HG02885 (cell line): Measurements from ENCODE around the gene HOGA1.

Experiments
- ATAC-seq: cut with Tn5 transposase; IDR thresholded peaks from one replicate; pipeline ENCODE4 v1.9.1; 2021; ENCODE audit warnings: mild to moderate bottlenecking; ENCODE audit not compliant: unreplicated experiment, poor library complexity

The HOGA1 gene

DNA sequence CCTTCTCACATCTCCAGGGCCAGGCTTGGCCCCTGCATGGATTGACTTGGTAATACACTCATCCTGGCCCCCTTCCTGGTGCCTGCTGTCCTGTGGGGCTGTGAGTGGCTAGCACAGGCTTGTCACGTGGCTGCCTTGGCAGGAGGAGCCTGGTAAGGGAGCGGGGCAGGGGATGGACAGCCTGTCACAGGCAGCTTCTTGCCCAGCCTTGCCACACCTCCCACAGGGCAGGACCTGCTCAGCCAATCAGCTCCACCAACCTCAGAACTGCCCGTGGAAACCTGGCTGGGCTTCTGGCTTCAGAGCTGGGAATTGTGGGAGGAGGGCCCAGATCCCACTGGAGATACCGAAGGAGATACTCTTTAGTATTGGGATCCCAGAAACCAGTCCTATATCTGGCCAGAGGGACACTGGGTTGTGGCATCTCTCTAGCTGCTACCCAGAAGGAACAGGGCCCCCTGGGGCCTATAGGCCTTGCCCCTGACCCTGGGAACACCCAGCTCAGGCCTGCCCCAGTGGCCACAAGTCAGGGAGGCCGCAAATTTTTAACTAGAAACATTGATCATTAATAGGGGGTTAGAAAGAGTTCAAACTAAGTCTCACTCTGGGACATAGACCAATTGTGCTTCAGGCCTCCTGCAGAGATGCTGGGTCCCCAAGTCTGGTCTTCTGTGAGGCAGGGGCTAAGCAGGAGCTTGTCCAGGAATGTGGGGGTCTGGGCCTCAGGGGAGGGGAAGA lies at the start of gene HOGA1:
HOGA1 (plus strand) TSS at position 330 of the 738 bp plus-strand sequence; CDS start at position 645, 315 bp downstream.
- ATAC-seq, result no peak

DNA sequence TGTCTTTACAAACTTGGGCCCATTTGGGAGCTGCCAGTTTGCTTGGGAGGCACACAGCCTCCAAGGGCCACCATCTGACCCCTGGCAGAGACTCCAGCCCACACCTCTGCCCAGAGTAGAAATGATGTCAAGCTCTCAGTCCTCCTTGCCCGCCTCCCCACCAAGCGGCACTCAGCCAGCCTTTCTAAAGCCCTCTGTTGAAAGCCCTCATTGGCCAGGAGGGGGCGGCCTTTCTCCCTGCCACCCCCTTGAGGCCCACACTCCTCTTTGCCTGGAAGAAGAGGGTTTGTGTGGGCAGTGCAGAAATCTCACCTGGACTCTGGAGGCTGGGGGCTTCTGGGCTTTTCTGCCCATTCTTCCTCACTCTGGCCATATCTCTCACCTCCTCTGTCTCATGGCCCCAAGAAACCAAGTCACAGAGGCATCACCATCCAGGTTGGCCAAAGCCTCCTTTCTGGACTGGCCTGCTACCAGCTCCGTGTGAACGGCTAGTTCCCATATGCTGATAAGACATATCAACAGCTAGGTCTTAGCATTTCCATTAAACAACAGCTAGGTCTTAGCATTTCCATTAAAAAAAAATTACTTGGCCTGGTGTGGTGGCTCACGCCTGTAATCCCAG lies 49.3 kb upstream of the HOGA1 start:
- ATAC-seq, result no peak

DNA sequence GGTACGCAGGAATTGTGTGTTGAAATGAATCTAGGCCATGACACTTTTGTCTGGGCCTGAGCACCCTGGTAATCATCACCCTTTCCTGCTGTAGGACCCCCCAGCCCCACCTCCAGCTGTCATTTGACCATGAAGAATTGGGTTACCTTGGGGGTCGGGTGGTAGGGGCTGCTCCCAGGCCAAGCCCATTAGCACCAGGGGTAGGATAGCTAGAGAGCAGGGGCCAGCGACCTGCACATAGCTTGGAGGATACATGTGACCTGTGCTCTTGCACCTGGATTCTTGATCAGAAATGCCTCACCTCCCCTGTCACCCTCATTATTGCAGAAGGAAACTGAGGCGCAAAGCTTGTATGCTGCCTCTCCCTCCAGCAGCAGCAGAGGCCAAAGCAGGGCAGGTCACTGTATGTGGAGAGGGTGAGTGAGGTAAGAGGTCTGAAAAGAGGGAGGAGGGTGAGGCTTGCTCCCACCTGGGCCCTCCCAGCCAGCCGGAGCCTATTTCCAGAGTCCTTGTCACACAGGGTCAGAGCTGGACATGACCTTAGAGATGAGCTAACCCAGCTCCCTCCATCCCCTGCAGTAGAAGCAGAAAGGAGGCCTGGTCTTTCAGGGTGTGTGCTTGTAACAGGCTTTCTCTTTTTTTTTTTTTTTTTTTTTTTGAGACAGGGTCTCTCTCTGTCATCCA lies 46.9 kb upstream of the HOGA1 start:
- ATAC-seq, result no peak

DNA sequence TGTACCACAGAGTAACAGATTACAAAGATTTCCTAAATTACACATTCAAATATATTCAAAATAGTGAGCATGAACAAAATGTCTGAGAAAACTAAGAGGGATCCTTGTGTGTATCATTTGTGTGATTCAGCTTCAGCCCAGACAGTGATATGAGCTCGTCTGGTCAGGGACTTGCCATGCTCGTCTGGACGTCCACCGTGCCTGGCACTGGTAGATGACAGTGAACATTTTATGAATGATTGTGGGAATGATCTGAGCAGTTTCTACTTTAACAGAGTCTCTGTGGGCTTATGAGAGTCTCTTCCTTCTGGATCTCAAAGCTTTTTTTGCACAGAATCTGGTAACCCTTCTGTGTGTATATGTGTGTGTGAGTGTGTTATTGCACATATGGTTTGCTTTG lies 45.8 kb upstream of the HOGA1 start:
- ATAC-seq, result no peak

DNA sequence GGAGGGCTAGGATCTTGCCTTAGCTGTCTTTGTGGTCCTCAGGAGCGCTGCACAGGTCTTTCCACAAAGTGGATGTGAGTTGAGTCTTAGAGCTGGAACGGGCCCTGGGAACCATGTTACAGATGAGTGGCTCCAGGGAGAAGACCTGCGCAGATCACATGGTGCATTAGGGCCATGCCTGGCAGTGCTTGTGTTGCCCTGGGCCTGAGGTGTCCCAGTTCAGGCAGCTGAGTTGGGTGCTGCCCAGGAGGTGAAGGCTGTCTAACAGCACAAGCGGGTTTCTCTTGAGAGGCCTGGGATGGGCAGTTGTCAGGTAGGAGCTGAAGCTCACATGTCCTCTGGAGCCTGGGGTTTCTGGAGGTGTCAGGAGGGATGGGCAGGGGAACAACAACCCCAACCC lies 45.4 kb upstream of the HOGA1 start:
- no peak for ATAC-seq

DNA sequence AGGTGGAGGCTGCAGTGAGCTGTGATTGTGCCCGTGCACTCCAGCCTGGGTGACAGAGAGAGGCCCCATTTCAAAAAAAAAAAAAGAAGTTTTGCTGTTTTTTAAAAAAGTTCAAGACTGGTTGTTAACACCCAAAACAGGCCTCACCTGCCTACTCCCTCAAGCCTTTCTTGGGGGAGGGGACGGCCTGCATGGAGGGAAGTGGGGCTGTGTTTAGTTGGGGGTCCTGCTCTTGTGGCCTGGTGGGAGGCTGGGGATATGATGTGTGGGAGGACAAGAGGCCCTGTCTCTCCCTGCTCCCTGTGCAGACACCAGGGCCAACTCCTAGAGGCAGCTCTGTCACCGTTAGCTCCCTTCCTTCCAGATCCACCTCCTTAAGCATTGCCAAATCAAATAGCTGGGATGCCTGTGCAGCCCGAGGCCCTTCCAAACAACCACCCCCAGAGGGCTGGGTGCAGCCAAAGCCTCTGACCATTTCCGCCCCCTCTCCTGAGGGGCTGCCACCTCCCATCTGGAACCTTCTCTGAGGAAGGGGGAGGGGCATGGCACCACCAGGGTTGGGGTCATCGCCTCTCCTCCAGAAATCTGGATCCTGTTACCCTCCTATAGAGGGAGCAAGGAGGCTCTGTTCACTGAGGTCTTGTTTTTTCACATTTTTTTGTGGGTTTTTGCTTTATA lies 44.5 kb upstream of the HOGA1 start:
- ATAC-seq, result no peak

DNA sequence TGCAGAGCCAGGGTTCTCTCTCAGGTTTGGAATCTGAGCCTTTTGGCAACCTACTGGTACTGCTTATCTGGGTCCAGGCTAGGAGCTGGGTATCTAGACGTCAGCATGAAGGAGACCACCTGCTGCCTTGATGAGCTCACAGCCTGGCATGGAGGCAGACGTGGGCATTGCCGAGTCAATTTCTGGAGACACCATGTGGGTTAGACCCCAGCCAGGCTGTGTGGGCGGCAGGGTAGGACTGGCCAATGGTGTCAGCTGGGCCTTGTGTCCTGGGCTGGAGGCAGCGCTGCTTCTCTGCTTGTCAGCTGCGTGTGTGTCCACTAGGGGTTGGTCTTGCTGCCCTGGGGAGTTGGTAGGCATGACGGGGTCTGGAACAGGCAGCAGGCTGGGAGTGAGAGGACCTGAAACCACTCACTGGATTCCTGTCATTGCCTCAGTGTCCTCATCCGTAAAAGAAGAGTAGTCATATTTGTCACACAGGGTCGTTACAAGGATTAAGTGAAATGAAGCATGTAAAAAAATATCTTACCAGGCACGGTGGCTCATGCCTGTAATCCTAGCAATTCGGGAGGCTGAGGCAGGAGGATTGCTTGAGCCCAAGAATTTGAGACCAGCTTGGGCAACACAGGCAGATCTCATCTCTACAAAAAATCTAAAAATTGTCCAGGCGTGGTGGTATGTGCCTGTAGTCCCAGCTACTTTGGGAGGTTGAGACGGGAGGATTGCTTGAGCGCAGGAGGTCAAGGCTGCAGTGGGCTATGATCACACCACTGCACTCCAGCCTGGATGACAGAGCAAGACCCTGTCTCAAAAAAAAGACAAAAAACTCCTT lies 43.3 kb upstream of the HOGA1 start:
- no peak for ATAC-seq

DNA sequence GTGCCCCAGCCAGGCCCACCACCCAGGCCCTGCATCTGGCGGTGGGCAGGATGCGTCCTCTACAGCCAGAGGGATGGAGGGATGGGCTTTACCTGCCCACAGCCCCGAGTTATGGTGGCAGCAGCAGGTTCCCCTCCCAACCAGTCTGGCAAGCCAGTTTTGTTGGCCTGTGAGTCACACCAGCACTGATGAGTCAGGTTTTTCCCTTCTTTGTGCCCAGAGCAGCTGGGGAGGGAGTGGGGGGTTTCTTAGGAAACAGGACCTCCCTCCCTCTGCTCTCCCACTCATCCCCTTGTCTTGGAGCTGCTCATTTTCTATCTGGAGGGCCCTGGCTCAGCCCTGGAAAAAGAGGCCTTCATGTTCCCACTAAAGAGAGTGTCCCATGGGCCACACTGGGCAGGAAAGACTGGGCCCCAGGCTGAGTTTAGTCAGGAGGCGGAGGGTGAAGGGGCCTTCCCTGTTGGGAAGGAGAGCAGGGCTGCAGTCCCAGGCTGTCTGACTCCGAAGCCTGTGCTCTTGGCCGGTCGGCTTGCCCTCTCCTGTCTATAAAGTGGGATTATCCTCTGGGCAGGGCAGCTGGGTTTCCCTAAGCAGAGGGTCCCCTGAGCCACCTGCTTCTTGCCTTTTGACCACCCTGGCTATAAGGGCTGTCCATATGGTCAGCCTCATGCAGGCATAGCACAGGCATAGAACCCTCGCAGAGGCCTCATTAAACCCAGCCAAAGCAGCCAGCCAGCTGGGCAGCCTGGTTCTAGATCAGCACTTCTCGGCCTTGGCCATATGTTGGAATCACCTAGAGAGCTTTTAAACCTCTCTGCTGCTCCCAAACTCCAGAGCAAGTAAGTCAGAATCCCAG lies 41.8 kb upstream of the HOGA1 start:
- ATAC-seq, result no peak

DNA sequence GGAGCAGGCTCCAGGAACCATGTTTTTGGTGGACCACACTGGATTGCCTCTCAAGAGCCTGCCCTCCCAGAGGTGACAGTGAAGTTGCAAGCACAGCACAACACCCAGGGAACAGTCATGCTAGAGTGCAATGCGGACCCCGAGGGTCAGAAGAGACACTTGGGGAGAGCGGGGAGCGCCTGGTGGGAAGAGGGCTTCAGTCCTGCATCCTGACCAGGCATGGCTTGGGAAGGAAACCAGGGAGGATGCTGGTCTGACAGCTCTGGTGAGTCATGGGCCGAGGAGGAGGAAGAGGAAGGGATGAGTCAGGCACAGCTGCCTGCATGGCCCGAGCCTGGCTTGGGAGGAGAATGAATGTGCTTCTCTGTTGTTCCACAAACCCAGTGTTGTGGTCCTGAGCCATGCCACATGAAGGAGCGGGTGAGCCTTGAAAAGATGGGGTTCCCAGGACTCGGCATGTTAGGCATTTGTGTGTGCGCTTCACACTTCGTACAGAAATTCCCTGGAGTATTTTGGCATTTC lies 41.1 kb upstream of the HOGA1 start:
- no peak for ATAC-seq

DNA sequence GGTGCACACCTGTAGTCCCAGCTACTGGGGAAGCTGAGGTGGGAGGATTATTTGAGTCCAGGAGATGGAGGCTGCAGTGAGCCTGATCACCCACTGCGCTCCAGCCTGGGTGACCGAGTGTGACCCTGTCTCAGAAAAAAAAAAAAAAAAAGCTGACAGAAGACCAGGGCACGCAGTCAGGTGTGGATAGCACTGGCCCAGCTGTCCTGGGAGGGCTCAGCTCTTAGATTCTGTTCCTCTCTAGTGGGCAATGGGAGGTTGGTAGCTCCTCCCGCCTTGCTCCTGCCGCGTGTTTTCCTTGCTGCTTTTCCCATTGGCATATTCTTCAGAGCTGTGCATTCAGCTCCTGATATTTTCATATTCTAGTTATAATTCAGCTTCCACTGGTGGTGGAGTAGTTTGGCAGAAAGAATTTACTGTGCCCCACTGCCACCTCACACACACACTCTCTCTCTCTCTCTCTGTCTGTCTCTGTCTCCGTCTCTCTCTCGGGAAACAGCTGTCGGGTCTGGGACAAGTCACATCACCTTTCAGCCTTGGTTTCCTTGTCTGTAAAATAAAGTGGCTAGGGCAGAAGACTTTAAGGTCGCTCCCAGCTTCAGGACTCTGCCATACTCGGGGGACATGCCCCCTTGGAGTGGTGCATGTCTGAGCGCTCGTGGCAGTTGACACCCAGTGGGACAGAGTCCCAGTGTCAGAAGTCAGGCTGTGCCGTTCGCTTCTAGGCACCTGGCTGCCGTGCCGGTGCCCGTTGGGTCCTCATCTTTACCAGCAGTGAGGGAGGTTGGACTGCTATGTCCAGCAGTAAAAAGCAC lies 37.5 kb upstream of the HOGA1 start:
- ATAC-seq, result no peak

DNA sequence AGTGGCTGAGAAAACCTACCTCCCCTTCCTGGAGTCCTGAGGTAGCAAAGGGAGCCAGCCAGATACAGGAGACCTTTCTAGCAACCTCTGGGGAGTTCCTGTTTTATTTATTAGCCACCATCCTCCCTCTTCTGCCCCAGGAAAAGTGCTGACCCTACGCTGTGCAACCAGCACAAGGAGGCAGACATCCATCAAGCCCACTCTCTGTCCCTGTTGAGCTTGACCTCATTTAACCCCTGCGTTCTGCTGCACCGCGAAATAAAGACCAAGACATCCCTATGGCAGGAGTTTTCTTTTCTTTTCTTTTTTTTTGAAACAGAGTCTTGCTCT lies 37.0 kb upstream of the HOGA1 start:
- no peak for ATAC-seq

DNA sequence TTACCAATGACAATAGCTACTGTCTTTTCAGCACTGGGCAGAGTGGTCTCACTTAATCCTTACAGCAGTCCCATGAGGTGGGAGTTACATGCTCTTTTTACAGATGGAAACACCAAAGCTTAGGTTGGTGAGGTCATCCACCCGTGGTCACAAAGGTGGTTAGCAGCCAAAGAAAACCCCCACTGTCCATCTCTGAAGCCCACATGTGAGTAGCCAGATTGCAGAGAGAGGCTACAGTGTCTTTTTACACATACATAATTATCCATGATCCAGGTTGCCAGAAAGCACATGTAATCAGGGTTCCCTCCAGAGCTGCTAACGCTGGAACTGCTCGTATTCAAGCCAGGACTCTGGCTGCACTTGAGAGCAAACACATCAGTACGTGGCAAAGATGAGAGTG lies 36.2 kb upstream of the HOGA1 start:
- ATAC-seq, result no peak

DNA sequence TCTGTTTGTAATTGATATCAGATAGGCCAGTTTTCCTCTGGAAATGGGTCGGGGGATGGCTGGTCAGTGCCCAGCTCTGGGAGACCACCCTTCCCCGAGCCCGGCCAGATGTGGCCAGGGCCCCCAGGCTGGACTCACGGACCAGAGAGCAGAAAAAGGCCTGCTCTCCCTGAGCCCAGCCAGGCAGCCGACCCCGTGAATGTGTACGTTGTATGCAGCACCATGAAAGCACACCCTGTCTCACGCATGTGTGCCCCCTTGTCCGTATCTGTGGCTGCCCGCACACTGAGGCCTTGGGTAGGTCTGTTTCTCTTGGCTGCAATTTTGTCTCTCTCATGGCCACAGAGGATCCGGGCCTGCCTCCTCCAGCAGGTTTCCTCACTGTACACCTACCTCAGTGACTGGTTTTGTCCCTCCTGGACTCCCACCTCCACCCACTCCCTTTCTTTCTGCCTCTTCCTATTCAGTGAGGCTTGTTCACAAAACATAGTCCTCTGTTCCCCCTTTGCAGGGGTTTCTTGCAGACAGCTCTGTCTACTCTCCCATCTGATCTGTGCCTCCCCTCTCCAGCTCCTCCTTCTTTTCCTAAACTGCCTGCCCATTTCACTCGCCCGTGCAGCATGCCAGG lies 35.2 kb upstream of the HOGA1 start:
- ATAC-seq, result no peak

DNA sequence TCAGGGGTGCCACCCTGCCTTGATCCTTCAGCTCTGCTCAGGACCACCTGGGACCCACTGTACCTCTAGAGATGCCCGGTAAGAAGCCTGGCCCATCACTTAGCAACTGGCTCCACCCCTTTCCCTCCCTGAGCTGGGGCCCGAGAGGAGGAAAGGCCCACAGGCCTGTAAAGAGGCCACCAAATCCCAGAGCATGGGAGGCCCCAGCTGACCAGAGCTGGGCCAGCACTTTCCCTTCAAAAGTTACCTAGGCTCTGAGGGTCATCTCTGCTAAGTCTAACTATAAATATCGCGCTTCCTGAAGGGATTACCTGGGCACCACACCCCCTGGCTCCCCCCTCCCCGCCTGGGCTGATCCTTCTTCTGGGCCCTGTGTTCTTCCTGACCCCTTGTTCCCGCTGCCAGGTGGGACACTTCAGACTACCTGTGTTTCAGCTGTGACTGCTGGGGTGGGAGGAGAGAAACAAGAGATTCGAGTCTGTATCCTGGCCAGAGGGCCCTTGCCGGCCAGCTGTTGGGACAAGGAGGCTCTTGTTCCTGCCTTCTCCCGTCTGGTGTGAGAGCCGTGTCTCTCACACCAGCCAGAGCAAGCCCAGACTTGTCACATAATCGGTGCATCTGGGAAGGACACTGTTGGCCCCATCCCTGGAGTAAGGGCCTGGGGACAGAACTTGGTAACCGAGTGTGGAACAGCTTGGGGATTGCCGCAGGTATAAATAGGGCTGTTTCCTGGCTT lies 34.4 kb upstream of the HOGA1 start:
- ATAC-seq, result no peak

DNA sequence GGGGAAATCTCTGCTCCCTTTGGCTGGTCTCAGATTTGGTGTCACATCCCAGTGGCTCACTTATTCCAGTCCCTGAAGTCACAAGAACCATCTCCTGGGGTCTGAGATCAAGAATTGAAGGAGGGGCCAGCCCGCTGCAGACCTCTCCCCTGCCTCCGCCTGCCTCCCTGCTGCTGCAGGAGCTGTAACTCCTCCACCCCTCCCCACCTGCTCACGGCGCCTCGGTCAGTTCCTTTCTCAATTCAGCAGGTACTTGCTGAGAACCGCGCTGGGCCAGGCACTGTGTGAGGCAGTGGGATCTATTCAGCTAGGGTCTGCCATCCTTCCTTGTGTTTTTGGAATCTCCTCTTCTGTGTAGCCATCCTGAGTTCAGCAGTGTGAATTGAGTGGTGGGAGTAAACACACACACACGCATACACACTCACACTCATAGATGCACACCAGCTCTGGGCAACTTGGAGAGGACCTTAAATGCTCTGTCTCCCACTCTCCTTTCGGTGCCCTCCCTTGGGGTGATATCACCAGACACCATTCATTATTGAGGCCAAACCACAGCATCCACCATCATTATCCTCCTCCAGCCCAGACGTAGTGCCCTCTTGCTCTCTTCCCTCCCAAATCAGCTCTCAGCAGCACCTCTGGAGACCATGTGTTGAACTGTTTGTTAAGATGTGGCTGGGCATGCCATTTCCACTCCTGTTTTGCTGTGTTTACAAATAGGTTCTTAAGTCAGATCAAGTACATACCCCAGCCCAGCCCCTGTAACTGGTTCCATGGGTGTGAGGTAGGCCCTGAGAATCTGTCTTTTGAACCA lies 33.6 kb upstream of the HOGA1 start:
- no peak for ATAC-seq

DNA sequence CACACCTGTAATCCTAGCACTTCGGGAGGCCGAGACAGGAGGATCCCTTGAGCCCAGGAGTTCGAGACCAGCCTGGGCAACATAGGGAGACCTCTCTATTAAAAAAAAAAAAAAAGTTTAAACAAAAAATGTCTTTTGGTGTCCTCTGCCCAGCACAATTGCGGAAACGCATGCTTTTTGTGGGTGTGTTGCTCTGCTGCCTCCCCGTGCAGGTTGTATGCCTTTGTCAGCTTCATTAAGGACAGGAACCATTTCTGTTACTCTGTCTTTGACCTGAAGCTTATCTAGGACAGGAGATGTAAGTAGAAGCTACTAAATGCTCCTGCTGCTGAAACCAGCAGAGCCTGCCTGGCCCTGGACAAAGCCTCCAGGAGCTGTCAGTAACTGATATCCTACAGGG lies 32.9 kb upstream of the HOGA1 start:
- no peak for ATAC-seq
